Gastroesophageal sphincter (tissue), 3 donors: ENCODE measurements around the gene TGIF2.

Experiments used
- CTCF ChIP-seq, 4 experiments: fragments of 200-600 bp in 2 of 4; fragments of 450-650 bp in 2 of 4; sonication (generic) in 1 of 4; IDR thresholded peaks; one replicate each; pipeline ENCODE4 v1.5.1; 2017 to 2019; ENCODE audit warnings: antibody characterized with exemption in 4 of 4, mild to moderate bottlenecking in 2 of 4, moderate library complexity in 2 of 4
- EP300 ChIP-seq: sonication (generic); formaldehyde crosslinking; IDR thresholded peaks from one replicate; pipeline ENCODE4 v1.6.1; 2017; ENCODE audit warnings: antibody characterized with exemption, mild to moderate bottlenecking
- POLR2A ChIP-seq, 2 donors: fragments of 450-650 bp; IDR thresholded peaks; one replicate each; pipeline ENCODE4 v1.6.1; 2017; ENCODE audit warnings: antibody characterized with exemption in 2 of 2, mild to moderate bottlenecking in 2 of 2, moderate library complexity in 1 of 2
- POLR2AphosphoS5 ChIP-seq: sonication (generic); formaldehyde crosslinking; IDR thresholded peaks from one replicate; pipeline ENCODE4 v1.6.1; 2017; ENCODE audit warnings: antibody characterized with exemption

GRCh38 chr20:36528875-36529417 is 44.5 kb upstream of the TGIF2 start:
- TF ChIP-seq POLR2A (IDR thresholded peaks at IDR 0.05) = no peak
- no peak for TF ChIP-seq CTCF (IDR thresholded peaks at IDR 0.05)
- TF ChIP-seq EP300 = no peak
- TF ChIP-seq POLR2AphosphoS5 = no peak
